DMS114 treated with DMSO at 0.1 percent for 48 hours (cell line): ENCODE measurements around the gene KRTAP20-3.

Experiments
- DNase-seq: peaks from one replicate; lab custom pipeline; 2025; ENCODE audit not compliant: unreplicated experiment; lab: John Stamatoyannopoulos, UW

The KRTAP20-3 gene

DNA sequence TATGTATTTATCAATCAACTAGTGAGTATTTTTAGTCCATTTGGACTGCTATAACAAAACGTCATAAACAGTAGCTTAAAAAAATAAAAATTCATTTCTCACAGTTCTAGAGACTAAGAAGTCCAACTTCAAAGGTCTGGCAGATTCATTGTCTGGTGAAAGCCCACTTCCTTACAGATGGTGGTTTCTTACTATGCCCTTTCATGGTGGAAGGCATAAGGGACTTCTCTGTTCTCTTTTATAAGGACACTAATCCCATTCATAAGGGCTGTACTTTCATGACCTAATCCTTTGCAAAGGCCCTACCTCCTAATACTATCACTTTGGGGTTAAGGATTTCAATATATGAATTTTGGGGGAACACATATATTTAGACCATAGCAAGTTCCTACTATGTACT lies 37.9 kb downstream of the KRTAP20-3 start:
- DNase-seq, result no peak

DNA sequence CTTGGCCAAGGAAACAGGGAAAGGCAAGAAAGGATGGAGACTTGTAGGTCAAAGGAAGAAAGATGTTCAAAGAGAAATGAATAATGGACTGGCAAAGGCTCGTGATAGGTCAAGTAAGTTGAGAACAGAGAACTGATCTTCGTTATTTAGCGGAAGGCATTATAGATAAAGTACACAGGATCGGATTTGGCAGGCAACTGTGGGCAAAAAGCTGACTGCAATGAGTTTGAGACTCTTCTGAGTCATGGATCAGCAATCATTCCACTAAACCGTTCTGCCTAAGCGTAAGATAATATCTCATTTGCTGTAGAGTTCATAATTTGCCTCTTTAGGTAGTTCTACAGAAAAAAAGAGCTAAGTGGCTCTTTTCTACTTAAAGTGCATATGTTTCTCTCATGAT lies 41.8 kb downstream of the KRTAP20-3 start:
- no peak for DNase-seq

DNA sequence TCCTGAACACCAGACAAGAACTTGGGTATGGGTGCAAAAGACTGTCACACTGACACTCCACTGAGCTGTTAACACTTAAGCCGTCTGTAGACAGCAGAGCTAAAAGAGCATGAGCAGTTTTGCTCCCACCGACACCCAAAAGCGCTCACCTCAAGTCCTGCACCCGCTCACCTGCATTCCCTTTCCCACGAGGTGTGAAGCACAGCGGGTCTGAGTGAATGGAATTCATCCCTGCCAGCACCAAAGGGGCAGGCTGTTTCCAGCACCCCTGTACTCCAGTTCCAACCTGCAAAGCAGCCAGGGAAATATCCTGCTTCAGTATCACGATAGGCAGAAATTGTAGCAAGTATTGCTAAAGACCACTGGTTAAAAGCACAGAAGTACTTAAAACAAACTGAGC lies 47.2 kb downstream of the KRTAP20-3 start:
- DNase-seq, result no peak
